Loucy (cell line): ENCODE measurements around the gene DIO1.

Experiments
- H2AFZ ChIP-seq: fragments of 200-600 bp; sonication (generic); 2 replicates; pipeline ENCODE4 v1.6.0; 2016; ENCODE audit warnings: antibody characterized with exemption, mild to moderate bottlenecking, low read length, moderate library complexity
- H3F3A ChIP-seq: fragments of 200-600 bp; 2 replicates; pipeline ENCODE4 v1.6.0; 2016; ENCODE audit warnings: antibody characterized with exemption, low read depth, mild to moderate bottlenecking
- H3K27me3 ChIP-seq: fragments of 200-600 bp; sonication (generic); 2 replicates; pipeline ENCODE4 v1.6.1; 2014; ENCODE audit warnings: low read length, mild to moderate bottlenecking; ENCODE audit not compliant: insufficient read depth, poor library complexity, severe bottlenecking
- H3K36me3 ChIP-seq: fragments of 200-600 bp; sonication (generic); 2 replicates; pipeline ENCODE4 v1.6.1; 2016; ENCODE audit warnings: low read length; ENCODE audit not compliant: insufficient read depth
- H3K4me1 ChIP-seq: fragments of 200-600 bp; sonication (generic); 2 replicates; pipeline ENCODE4 v1.5.1; 2014; ENCODE audit warnings: low read length, mild to moderate bottlenecking; ENCODE audit not compliant: insufficient read depth, poor library complexity, severe bottlenecking
- H3K4me2 ChIP-seq: fragments of 200-600 bp; sonication (generic); 2 replicates; pipeline ENCODE4 v1.6.0; 2014; ENCODE audit warnings: antibody characterized with exemption, low read length, low read depth, mild to moderate bottlenecking; ENCODE audit not compliant: poor library complexity, severe bottlenecking
- H3K4me3 ChIP-seq: fragments of 200-600 bp; sonication (generic); 2 replicates; pipeline ENCODE4 v1.5.1; 2014; ENCODE audit warnings: low read length, mild to moderate bottlenecking, mixed read lengths; ENCODE audit not compliant: poor library complexity, severe bottlenecking
- H3K79me2 ChIP-seq: fragments of 200-600 bp; sonication (generic); 2 replicates; pipeline ENCODE4 v1.6.1; 2014; ENCODE audit warnings: low read length; ENCODE audit not compliant: insufficient read depth
- H3K9ac ChIP-seq: fragments of 200-600 bp; sonication (generic); 2 replicates; pipeline ENCODE4 v1.6.0; 2014; ENCODE audit warnings: mild to moderate bottlenecking, low read depth, low read length, moderate library complexity; ENCODE audit not compliant: poor library complexity, severe bottlenecking
- H3K9me2 ChIP-seq: fragments of 200-600 bp; sonication (generic); replicated peaks from 2 replicates; pipeline ENCODE4 v1.6.1; 2016; ENCODE audit warnings: low read depth, low read length, mixed read lengths
- H3K9me3 ChIP-seq: fragments of 200-600 bp; sonication (generic); 2 replicates; pipeline ENCODE4 v1.6.1; 2014; ENCODE audit warnings: mild to moderate bottlenecking, antibody characterized with exemption, low read length, low read depth; ENCODE audit not compliant: insufficient read depth
- H4K20me1 ChIP-seq: fragments of 200-600 bp; sonication (generic); 2 replicates; pipeline ENCODE4 v1.6.0; 2014; ENCODE audit warnings: antibody characterized with exemption, low read length, mild to moderate bottlenecking; ENCODE audit not compliant: insufficient read depth, poor library complexity, severe bottlenecking
- EZH2phosphoT487 ChIP-seq: fragments of 200-600 bp; IDR thresholded peaks from 2 replicates; pipeline ENCODE4 v1.6.1; 2018; ENCODE audit warnings: antibody characterized with exemption, mild to moderate bottlenecking, moderate library complexity, borderline replicate concordance
- TF ChIP-seq, protein P1 (sequence below): fragments of 200-600 bp; sonication (generic); conservative IDR thresholded peaks from 2 replicates; pipeline ENCODE4 v1.5.1; 2014; ENCODE audit warnings: mild to moderate bottlenecking, antibody characterized with exemption, low read length

The DIO1 gene

DNA sequence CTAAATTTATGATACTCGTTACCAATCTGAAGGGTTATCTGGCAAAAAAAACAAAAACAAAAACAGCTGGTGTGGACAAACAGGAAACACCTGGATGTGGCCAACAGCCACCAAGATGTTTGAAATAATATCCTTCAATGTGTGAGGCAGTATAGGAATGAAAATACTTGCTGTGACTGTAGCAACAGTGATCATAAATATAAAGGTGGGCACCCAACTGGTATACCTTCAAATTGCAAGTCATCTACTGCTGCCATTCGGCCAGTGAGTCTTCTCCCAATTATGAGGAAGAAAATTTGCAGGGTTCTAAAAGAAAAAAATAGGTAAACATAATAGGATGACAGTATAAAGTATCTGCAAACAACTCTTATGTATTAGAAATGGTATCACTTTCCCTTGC, 5.3 kb upstream of the DIO1 start:
- Histone ChIP-seq H3K79me2 (no peaks in the 10 kb centered on the region; the same call in 1 of the 2 replicates), H3K4me2 (peak overlapping the region; percentile 82), H3K9ac (peak overlapping the region; percentile 69), H3K4me3 (peak overlapping the region; percentile 90), H3F3A (no peaks in the 10 kb centered on the region), H3K9me2 (no peaks in the 10 kb centered on the region), H3K36me3 (no peaks in the 10 kb centered on the region), H3K4me1 (peaks cover 13% of the 10 kb centered on the region), H3K9me3 (no peaks in the 10 kb centered on the region), H4K20me1 (no peaks in the 10 kb centered on the region), H3K27me3 (no peaks in the 10 kb centered on the region), H2AFZ (no peak overlapping the region)
- TF ChIP-seq, protein P1, sequence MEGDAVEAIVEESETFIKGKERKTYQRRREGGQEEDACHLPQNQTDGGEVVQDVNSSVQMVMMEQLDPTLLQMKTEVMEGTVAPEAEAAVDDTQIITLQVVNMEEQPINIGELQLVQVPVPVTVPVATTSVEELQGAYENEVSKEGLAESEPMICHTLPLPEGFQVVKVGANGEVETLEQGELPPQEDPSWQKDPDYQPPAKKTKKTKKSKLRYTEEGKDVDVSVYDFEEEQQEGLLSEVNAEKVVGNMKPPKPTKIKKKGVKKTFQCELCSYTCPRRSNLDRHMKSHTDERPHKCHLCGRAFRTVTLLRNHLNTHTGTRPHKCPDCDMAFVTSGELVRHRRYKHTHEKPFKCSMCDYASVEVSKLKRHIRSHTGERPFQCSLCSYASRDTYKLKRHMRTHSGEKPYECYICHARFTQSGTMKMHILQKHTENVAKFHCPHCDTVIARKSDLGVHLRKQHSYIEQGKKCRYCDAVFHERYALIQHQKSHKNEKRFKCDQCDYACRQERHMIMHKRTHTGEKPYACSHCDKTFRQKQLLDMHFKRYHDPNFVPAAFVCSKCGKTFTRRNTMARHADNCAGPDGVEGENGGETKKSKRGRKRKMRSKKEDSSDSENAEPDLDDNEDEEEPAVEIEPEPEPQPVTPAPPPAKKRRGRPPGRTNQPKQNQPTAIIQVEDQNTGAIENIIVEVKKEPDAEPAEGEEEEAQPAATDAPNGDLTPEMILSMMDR = no peak
- no peak for TF ChIP-seq EZH2phosphoT487

DNA sequence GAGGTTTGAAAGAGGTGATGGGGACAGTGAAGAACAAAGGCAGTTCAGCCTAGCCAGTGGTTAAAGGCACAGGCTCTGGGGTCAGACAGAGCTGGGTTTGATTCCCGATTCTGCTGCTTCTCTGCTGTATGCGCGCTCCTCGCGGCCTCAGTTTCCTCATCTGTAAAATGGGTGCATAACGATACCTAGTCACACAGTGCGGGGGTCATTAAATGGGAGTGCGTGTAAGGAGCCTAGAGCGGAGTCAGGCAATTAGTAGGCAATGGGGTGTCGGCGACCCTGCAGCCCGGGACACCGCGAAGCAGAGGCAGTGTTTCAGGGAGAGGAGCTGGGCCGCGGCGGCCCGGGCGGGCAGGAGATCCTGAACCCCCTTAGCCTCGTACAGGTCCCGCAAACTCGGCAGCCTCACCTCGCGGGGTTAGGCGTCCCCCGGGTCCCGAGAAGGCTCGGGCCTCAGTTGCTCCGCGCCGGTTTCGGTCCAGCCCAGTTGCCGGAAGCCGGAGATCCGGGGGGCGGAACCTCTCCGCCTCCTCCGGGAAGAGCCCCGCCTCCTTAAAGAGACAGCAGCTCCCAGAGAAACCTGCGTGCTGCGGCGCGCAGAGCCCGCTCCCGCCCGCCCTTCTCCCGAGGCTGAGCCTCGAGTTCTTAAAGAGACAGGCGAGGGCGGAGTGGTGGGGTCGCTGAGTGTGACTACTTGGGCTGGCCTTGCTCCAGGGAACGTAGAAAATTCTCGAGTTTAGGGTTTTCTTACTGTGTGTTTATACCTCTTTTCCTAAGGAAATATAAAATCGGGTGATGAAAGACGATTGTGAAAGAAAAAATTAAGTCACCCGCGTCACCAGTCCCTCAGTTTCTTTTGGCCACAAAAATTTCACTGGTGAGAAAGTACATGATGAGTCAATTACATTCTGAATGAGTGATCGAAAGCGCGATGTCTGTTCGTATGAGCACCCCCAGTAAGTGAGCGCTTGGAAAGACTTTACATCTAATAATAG, 4.4 kb upstream of the DIO1 start, which contains the start of gene YIPF1:
TSS of gene YIPF1 (minus strand) at position 494 of the 995 bp plus-strand sequence. CDS start 860 bp downstream, outside the sequence.
- Histone ChIP-seq H3K4me1 (peaks cover 13% of the 10 kb centered on the region), H3K79me2 (no peaks in the 10 kb centered on the region; the same call in 1 of the 2 replicates), H3K9me2 (no peaks in the 10 kb centered on the region), H3K4me2 (peak within 1 kb of the TSS; percentile 82), H3F3A (no peaks in the 10 kb centered on the region), H4K20me1 (no peaks in the 10 kb centered on the region), H3K9ac (peak within 1 kb of the TSS; percentile 69), H3K9me3 (no peaks in the 10 kb centered on the region), H2AFZ (peak within 1 kb of the TSS; percentile 94), H3K27me3 (no peaks in the 10 kb centered on the region), H3K4me3 (peak within 1 kb of the TSS; percentile 90), H3K36me3 (no peaks in the 10 kb centered on the region)
- no peak for TF ChIP-seq EZH2phosphoT487
- TF ChIP-seq, protein P1 = no peak

DNA sequence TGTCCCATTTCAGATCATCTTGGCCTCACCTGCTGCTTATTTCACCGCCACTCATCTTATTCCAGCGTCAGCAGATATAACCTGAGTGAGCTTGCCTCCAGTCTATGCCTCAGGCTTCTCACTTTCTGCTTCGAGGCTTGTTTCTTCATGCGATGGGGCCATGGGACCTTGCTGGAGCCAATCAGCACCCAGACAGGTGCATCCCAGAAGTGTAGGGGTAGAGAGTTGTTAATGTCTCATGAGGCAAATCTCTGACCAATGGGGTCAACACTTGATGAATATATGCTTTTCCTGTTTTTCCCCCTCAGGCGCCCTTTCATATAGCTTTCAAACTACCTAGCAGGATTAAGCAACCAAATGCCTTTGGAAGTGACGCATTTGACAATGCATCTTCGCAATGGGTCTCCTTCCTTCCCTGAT, 3.5 kb upstream of the DIO1 start:
- Histone ChIP-seq H2AFZ (peak overlapping the region; percentile 94), H3K4me1 (peaks cover 13% of the 10 kb centered on the region), H3K9me3 (no peaks in the 10 kb centered on the region), H3K36me3 (no peaks in the 10 kb centered on the region), H4K20me1 (no peaks in the 10 kb centered on the region), H3K4me2 (peak overlapping the region; percentile 82), H3K9ac (peak overlapping the region; percentile 69), H3K27me3 (no peaks in the 10 kb centered on the region), H3K79me2 (no peaks in the 10 kb centered on the region; the same call in 1 of the 2 replicates), H3F3A (no peaks in the 10 kb centered on the region), H3K4me3 (peak overlapping the region; percentile 90), H3K9me2 (no peaks in the 10 kb centered on the region)
- TF ChIP-seq EZH2phosphoT487 = no peak
- TF ChIP-seq, protein P1 = no peak
